Activated T-cell treated with anti-CD3 and anti-CD28 coated beads, Interleukin-2, amount 50 U/mL, for 48 hours (primary cell): Measurements from ENCODE around the gene ABCG2.

Experiments used
- DNase-seq, 2 experiments: peaks; one replicate each; pipeline ENCODE4 v3.0.0-alpha.2; 2020

ABCG2 gene

GRCh38 chr4:88062843-88063242, 95.6 kb downstream of the ABCG2 start:
- no peak for DNase-seq

- DNase-seq, result no peak
Observed at GRCh38 chr4:88062311-88062710, 96.1 kb downstream of the ABCG2 start.

DNA sequence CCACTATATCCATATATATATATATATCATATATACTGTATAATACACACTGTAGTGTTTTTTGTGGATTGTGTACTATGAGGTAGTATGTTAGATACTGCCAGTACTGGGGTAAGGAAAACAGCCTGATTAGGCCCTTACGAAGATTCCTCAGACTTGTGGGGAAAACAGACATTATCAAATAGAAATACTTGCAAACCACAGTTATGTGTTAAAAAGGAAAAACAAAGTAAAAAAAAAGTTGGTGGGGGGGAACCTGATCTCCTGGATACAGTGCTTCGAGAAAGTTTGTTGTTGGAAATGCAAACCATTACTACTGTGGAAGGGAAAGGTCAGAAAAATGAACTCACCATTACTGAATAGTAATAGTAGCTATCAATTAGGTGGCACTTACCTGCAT, 98.0 kb downstream of the ABCG2 start:
- no peak for DNase-seq

DNA sequence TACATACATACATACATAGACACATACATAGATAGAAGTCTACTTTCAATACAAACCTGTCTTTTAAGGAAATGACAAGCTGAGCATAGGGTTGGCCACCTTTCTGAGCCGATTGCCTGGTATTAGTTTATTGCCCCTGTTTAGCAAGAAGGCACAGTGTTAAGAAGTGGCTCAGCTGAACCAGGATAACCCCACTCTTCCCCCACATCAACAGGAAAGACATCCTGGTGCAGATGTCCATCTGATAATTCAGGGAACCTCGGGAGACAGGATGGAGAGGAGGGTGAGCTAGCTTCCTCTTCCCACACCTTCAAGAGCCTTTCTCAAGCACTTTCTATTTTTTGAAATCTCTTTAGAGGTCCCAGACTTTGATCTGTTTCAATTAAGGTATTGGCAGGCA, 98.7 kb downstream of the ABCG2 start:
- no peak for DNase-seq

GRCh38 chr4:88058295-88058694, 100.1 kb downstream of the ABCG2 start:
- no peak for DNase-seq

DNA sequence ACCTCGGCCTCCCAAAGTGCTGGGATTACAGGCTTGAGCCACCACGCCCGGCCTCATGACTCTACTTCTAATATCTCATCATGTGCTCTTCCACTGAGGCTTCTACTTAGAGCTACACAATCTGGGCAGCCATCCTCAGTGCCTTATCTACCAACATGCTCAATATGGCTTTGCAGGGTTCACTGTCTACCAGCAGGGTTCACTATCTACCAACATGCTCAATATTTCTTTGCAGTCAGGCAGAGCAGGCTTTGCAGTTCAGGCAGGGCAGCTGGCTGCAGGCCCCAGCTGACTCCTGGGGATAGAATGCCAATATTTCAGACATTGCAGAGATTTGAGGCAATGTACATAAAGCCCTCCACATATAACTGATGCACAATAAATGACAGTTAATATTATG, 103.5 kb downstream of the ABCG2 start:
- no peak for DNase-seq

DNA sequence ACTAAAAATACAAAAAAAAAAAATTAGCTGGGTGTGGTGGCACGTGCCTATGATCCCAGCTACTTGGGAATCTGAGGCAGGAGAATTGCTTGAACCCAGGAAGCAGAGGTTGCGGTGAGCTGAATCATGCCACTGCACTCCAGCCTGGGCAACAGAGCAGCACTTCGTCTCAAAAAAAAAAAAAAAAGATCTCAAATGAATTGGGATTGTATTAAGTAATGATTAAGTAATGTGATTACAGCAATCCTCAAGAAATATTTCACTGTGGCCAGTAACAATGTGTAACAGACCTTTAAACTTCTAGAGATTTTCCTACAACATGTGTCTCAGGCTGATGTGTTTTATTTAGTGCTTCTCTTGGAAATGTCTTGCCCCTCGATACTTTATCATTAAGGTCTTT, 104.2 kb downstream of the ABCG2 start:
- DNase-seq, result no peak

DNA sequence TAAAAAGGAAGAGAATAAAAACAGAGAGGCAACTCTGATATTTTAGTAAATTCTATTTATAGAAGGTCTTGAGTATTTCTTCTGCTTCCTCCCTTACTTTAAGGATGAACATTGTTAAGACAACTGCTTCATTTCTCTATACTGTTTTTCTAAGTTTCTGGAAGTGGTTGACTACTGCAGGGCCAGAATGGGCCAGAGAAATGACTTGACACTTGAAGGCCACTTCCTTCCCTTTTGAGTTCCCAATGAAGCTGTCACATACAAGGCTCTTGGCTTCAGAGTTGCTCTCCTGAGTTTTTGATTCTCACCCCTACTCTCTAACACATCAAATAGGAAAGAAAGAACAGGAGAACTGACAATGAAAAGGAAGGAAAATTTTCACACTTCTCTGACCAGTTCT, 113.4 kb downstream of the ABCG2 start:
- DNase-seq, result no peak

- no peak for DNase-seq
Observed at GRCh38 chr4:88043586-88044340, 114.7 kb downstream of the ABCG2 start.

GRCh38 chr4:88043001-88043400, 115.4 kb downstream of the ABCG2 start:
- DNase-seq, result no peak

- DNase-seq, result no peak
Observed at GRCh38 chr4:88041626-88042025, 116.8 kb downstream of the ABCG2 start.

DNA sequence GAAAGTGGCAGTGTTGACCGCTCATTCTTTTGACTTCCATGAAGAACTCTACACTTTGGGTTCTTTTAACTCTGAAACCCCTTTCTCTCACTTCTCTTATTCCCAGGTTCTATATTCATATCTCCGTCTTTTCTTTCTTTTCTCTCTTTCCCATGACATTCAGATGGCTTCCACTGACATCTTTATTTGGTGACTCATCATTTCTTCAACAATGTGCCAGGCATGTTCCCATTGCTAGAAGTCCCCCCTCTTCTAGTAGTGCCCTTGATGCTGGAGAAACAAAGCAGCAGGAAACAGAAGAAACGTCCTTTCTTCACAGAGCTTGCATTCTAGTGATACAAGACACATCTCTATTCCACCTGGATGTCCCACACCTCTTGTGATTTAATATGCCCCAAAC, 117.7 kb downstream of the ABCG2 start:
- no peak for DNase-seq
